Activated T-helper 1 cell treated with anti-CD3 and anti-CD28 coated beads, Interleukin-12 subunit alpha, Interleukin-12 subunit beta, Interleukin-2, Interleukin-4 antibody, amounts not matched to agents 30 ng/mL and 10 ng/mL and 1 ng/mL, durations not matched to agents 14 hours and 24 hours and 36 hours (primary cell): ENCODE data around the gene NECTIN1. TPM values are rescaled to one million over a fixed set of nuclear protein-coding genes. Genes with fewer than 3 reads are reported as not detected.

Experiments
- DNase-seq: peaks from one replicate; pipeline ENCODE4 v3.0.0; 2021; ENCODE audit warnings: low spot score
- H3K27ac Mint-ChIP-seq: one replicate; pipeline ENCODE4 v1.8.0; 2021; ENCODE audit warnings: mild to moderate bottlenecking, mixed read lengths
- H3K27me3 Mint-ChIP-seq: one replicate; pipeline ENCODE4 v1.8.0; 2022; ENCODE audit warnings: mild to moderate bottlenecking, moderate library complexity, mixed read lengths; ENCODE audit not compliant: insufficient read depth
- H3K36me3 Mint-ChIP-seq: one replicate; pipeline ENCODE4 v1.8.0; 2021; ENCODE audit warnings: low read depth, mixed read lengths
- H3K4me1 Mint-ChIP-seq: one replicate; pipeline ENCODE4 v1.8.0; 2021; ENCODE audit warnings: low read depth, mixed read lengths
- H3K4me3 Mint-ChIP-seq: one replicate; pipeline ENCODE4 v1.8.0; 2021; ENCODE audit warnings: mild to moderate bottlenecking, moderate library complexity, mixed read lengths
- H3K9me3 Mint-ChIP-seq: one replicate; pipeline ENCODE4 v1.8.0; 2021; ENCODE audit warnings: mixed read lengths
- intact Hi-C: fragments of 100-400 bp; cut with micrococcal nuclease; formaldehyde crosslinking; loops from one replicate; pipeline ENCODE4 v1.15.1; 2024
- total RNA-seq: library from RNA; stranded (reverse); gene quantifications from 2 replicates; pipeline ENCODE4 v1.2.3, GENCODE V29; 2022

NECTIN1 gene
- total RNA-seq, 1 donor from 2014 or later: 4.5 TPM

GRCh38 chr11:119639642-119640205 is 89.3 kb downstream of the NECTIN1 start:
- intact Hi-C loops: no loop called here
- DNase-seq: no peak
- H3K4me3 Mint-ChIP-seq: no peak overlapping the region
- no peaks in the 10 kb centered on the region for H3K36me3 Mint-ChIP-seq
- H3K9me3 Mint-ChIP-seq: no peaks in the 10 kb centered on the region
- no peaks in the 10 kb centered on the region for H3K4me1 Mint-ChIP-seq
- no peaks in the 10 kb centered on the region for H3K27me3 Mint-ChIP-seq
- H3K27ac Mint-ChIP-seq: no peak overlapping the region

GRCh38 chr11:119638851-119639250 is 90.1 kb downstream of the NECTIN1 start:
- no peak for DNase-seq
- Mint-ChIP-seq H3K36me3 (no peaks in the 10 kb centered on the region), H3K9me3 (no peaks in the 10 kb centered on the region), H3K27ac (no peak overlapping the region), H3K27me3 (no peaks in the 10 kb centered on the region), H3K4me1 (no peaks in the 10 kb centered on the region), H3K4me3 (no peak overlapping the region)
- intact Hi-C loops: no loop called here

DNA sequence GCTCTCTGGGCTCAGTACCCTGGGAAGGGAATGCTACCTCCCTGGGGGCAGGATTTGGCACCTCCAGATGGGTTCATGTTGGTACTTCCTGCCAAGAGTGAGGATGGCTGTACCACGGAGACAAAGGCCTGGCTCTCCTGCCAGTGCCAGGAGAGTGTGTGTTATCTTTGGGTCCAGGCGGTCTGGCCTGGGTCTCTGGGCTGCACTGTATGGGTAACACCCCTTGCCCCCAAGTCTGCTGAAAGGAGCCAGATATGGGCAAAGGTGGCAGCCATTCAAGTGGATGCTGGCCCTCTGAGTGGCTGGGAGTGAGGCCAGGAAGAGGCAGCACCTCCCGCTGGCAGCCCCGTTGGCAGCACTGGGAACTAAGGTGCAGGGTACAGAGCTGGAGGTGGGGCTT is 91.5 kb downstream of the NECTIN1 start:
- no peaks in the 10 kb centered on the region for H3K36me3 Mint-ChIP-seq
- no peak for DNase-seq
- no peaks in the 10 kb centered on the region for H3K4me1 Mint-ChIP-seq
- no peak overlapping the region for H3K4me3 Mint-ChIP-seq
- no peaks in the 10 kb centered on the region for H3K9me3 Mint-ChIP-seq
- H3K27ac Mint-ChIP-seq: no peak overlapping the region
- H3K27me3 Mint-ChIP-seq: no peaks in the 10 kb centered on the region
- intact Hi-C loops: no loop called here

DNA sequence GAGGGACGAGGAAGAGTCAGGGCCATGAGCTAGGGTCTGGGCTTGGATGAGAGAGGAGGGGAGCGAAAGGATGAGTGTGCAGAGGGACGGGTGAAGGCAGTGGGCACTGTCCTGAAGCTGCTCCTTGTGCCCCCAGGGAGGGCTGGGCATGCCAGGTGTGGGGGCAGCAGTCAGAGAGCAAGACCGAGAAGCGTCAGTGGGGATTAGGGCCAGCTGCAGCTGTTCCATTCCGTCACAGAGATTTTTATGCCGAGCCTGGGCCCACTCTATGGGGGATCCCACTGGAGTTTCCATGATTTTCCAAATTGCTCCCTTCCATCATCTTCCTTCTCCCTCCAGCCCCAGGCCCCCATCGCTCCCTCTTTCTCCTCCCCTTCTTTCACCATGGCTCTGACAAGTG is 93.2 kb downstream of the NECTIN1 start:
- Mint-ChIP-seq H3K27ac (no peak overlapping the region), H3K27me3 (no peaks in the 10 kb centered on the region), H3K9me3 (no peaks in the 10 kb centered on the region), H3K4me1 (no peaks in the 10 kb centered on the region), H3K4me3 (no peak overlapping the region), H3K36me3 (no peaks in the 10 kb centered on the region)
- no peak for DNase-seq
- intact Hi-C loops: no loop called here

- Mint-ChIP-seq H3K4me1 (no peaks in the 10 kb centered on the region), H3K4me3 (no peak overlapping the region), H3K27me3 (no peaks in the 10 kb centered on the region), H3K9me3 (no peaks in the 10 kb centered on the region), H3K36me3 (no peaks in the 10 kb centered on the region), H3K27ac (no peak overlapping the region)
- DNase-seq: no peak
- intact Hi-C loops: no loop called here
Observed at GRCh38 chr11:119635041-119635740, 93.8 kb downstream of the NECTIN1 start.

DNA sequence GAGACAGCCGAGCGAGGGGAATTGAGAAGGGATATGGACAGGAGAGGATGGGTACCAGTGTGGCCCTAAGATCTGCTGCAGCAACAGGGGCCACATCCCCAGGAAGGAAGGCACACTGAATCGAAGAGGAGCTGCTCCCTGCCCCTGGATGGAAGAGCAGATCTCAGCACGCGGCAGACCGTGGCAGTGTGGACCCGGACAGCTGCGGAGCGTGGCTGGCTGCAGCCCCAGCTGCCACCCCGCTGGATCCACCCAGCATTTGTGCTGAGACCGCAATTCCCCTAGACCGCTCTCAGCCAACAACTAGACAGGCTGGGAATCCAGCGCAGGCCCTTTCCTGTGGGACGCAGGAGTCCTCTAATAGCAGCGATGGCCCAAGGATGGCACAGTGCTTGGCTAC is 94.7 kb downstream of the NECTIN1 start:
- no peak overlapping the region for H3K4me3 Mint-ChIP-seq
- no peak for DNase-seq
- H3K4me1 Mint-ChIP-seq: no peaks in the 10 kb centered on the region
- no peak overlapping the region for H3K27ac Mint-ChIP-seq
- H3K9me3 Mint-ChIP-seq: no peaks in the 10 kb centered on the region
- H3K27me3 Mint-ChIP-seq: no peaks in the 10 kb centered on the region
- intact Hi-C loops: no loop called here
- no peaks in the 10 kb centered on the region for H3K36me3 Mint-ChIP-seq

GRCh38 chr11:119629834-119630624 is 99.0 kb downstream of the NECTIN1 start:
- intact Hi-C loops: no loop called here
- Mint-ChIP-seq H3K27me3 (peaks cover 1% of the 10 kb centered on the region), H3K4me1 (no peaks in the 10 kb centered on the region), H3K4me3 (no peak overlapping the region), H3K36me3 (no peaks in the 10 kb centered on the region), H3K9me3 (no peaks in the 10 kb centered on the region), H3K27ac (no peak overlapping the region)
- DNase-seq: no peak

DNA sequence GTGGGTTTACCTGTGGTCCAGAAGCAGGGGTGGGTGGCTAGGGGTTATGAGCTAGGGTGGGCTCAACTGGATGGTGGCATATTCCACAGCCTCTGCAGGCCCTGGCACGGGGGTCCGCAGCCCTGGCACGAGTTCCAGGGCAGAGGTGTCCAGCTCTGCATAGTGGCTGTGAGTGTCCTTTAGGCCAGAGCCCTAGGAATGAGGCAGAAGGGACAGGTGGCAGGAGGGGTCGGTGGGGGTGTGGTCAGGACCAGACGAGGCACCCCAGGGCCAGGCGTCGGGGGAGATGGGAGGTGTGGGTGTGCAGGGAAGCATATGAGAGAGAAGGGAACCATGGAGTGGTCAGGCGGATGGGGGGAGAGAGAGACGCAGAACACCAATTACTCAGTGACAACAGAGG is 99.9 kb downstream of the NECTIN1 start:
- H3K27me3 Mint-ChIP-seq: peaks cover 1% of the 10 kb centered on the region
- no peaks in the 10 kb centered on the region for H3K9me3 Mint-ChIP-seq
- no peak overlapping the region for H3K27ac Mint-ChIP-seq
- H3K4me3 Mint-ChIP-seq: no peak overlapping the region
- no peak for DNase-seq
- H3K4me1 Mint-ChIP-seq: no peaks in the 10 kb centered on the region
- H3K36me3 Mint-ChIP-seq: no peaks in the 10 kb centered on the region
- intact Hi-C loops: no loop called here

DNA sequence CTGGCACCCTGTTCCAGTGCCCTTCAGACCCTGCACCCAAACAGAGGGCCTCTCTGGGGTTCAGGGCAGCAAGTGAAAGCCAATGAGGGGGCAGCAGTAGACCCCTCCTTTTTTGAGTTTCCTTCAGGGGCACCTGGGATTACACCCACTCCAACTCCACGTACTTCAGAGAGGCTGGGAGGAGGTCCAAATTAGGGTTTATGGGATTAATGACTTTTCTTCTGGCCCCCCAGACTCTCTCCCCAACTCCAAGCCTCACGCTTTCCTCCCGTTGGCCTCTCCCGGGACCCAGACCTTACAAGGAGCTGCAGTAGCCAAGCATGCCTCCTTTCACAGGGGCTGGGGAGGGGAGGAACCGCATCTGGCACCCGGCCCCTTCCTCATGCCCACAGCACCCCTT is 101.7 kb downstream of the NECTIN1 start:
- Mint-ChIP-seq H3K36me3 (no peaks in the 10 kb centered on the region), H3K4me3 (no peak overlapping the region), H3K4me1 (no peaks in the 10 kb centered on the region), H3K27me3 (peaks cover 5% of the 10 kb centered on the region), H3K9me3 (no peaks in the 10 kb centered on the region), H3K27ac (no peak overlapping the region)
- intact Hi-C loops: no loop called here
- DNase-seq: no peak

- no peak overlapping the region for H3K4me3 Mint-ChIP-seq
- H3K4me1 Mint-ChIP-seq: no peaks in the 10 kb centered on the region
- intact Hi-C loops: no loop called here
- H3K36me3 Mint-ChIP-seq: no peaks in the 10 kb centered on the region
- H3K27me3 Mint-ChIP-seq: peaks cover 5% of the 10 kb centered on the region
- H3K27ac Mint-ChIP-seq: no peak overlapping the region
- no peaks in the 10 kb centered on the region for H3K9me3 Mint-ChIP-seq
- no peak for DNase-seq
Observed at GRCh38 chr11:119626871-119627270, 102.1 kb downstream of the NECTIN1 start.

GRCh38 chr11:119626197-119626841 is 102.7 kb downstream of the NECTIN1 start:
- Mint-ChIP-seq H3K4me3 (no peak overlapping the region), H3K27ac (no peak overlapping the region), H3K4me1 (no peaks in the 10 kb centered on the region), H3K9me3 (no peaks in the 10 kb centered on the region), H3K27me3 (peaks cover 5% of the 10 kb centered on the region), H3K36me3 (no peaks in the 10 kb centered on the region)
- DNase-seq: no peak
- intact Hi-C loops: no loop called here

DNA sequence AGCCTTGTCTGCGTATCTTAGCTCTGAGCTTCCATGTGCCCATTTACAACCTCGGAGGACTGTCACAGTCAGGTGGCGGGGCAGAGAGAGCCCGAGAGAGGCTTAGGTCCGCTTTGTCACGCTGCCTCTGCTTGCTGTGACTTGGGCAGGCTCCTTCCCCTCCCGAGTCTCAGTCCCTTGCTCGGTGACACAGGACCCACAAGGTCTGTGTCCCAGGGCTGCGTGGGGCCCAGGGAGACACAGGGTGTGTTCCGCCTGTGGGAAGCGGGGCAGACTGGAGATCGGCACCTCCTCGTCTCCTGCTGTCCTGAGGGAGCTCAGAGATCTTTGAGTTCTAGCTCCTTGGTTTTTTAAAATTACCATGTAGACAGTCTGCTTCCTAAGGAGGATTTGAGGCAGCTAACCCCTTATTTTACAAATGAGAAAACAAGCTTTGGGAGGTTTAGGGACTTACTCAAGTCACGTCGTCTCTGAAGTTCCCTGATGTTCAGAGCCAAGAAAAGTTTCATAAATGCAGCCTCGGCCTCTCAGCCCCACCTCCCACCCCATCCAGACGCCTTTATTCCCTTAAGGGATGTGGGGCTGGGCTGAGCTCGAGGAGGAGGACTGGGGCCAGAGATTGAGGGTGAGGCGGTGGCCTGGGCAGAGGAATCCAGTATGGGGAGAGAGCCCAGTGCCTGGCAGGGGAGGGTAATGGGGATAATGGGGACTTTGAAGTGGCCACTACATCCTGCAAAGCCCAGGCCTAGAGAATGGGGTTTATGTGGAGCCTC is 103.6 kb downstream of the NECTIN1 start:
- intact Hi-C loops: no loop called here
- peaks cover 5% of the 10 kb centered on the region for H3K27me3 Mint-ChIP-seq
- no peaks in the 10 kb centered on the region for H3K4me1 Mint-ChIP-seq
- no peak overlapping the region for H3K4me3 Mint-ChIP-seq
- no peak overlapping the region for H3K27ac Mint-ChIP-seq
- H3K9me3 Mint-ChIP-seq: no peaks in the 10 kb centered on the region
- no peaks in the 10 kb centered on the region for H3K36me3 Mint-ChIP-seq
- no peak for DNase-seq
